Subcutaneous adipose tissue (tissue), 4 donors: Measurements from ENCODE around the gene TBC1D23. TPM values are rescaled to one million over a fixed set of nuclear protein-coding genes. Genes with fewer than 3 reads are reported as not detected.

Source experiments
- total RNA-seq, 4 donors: library from RNA; depleted of rRNA; stranded (reverse); fragments of >200 nt; gene quantifications; one replicate each; pipeline ENCODE4 v1.1.0, GENCODE V29; 2016
- TF ChIP-seq, protein P1 (sequence below): fragments of 450-650 bp; IDR thresholded peaks from one replicate; pipeline ENCODE4 v1.5.1; 2016; ENCODE audit warnings: low read depth, mild to moderate bottlenecking, control low read depth, antibody characterized with exemption, moderate library complexity

The TBC1D23 gene
- total RNA-seq, 4 donors from 2014 or later = 39.2 to 66.9 (median 47.8) TPM

GRCh38 chr3:100359035-100359434 lies 98.2 kb downstream of the TBC1D23 start:
- TF ChIP-seq, protein P1, sequence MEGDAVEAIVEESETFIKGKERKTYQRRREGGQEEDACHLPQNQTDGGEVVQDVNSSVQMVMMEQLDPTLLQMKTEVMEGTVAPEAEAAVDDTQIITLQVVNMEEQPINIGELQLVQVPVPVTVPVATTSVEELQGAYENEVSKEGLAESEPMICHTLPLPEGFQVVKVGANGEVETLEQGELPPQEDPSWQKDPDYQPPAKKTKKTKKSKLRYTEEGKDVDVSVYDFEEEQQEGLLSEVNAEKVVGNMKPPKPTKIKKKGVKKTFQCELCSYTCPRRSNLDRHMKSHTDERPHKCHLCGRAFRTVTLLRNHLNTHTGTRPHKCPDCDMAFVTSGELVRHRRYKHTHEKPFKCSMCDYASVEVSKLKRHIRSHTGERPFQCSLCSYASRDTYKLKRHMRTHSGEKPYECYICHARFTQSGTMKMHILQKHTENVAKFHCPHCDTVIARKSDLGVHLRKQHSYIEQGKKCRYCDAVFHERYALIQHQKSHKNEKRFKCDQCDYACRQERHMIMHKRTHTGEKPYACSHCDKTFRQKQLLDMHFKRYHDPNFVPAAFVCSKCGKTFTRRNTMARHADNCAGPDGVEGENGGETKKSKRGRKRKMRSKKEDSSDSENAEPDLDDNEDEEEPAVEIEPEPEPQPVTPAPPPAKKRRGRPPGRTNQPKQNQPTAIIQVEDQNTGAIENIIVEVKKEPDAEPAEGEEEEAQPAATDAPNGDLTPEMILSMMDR = no peak

DNA sequence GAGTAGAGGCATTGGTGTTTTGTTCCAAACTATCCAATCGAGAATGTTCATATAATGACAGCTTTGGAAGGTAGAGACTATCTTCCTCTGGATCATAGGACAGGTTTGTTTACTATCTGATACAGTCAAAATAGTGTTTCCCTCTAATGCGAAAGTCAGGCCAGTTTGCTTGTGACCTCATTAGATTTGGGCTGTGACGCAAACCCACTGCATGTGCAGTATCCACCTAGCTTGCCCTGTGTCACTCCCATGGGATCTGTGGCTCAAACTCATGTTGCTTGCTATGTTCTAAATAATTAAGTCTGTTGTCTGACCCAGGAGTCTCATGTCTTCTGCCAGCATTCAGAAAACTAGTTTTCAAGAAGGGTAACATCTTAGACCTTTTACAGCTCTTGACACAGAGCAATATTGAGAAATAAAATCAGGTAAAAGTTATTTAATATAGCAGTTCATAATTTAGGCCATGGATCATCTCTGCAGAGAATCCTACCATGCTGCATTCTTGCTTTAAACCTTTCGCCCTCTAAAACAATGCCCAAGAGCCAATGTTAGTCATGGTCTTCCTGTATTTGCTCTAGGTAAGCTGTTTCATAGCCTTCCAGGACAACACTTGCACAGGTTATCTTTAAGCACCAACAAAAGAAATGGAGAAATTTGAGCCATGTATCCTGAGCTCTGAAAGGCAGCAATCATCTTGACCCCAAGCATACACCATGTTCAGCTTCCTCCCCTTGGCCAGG lies 100.1 kb downstream of the TBC1D23 start:
- TF ChIP-seq, protein P1 = no peak

DNA sequence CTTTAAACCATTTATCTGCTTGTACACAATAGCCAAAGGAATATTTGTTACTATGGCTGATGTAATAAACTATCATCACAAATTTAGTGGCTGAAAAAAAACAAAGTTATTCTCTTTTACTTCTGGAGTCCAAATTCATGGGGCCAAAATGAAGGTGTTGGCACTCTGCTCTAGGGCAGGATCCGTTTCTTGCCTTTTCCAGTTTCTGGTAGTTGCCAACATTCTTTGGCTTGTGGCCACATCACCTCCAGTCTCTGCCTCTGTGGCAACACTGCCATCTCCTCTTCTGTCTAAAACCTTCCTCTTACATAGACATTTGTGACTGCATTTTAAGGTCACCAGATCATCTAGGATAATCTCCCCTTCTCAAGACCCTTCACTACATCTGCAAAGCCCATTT lies 101.1 kb downstream of the TBC1D23 start:
- TF ChIP-seq, protein P1 = no peak

DNA sequence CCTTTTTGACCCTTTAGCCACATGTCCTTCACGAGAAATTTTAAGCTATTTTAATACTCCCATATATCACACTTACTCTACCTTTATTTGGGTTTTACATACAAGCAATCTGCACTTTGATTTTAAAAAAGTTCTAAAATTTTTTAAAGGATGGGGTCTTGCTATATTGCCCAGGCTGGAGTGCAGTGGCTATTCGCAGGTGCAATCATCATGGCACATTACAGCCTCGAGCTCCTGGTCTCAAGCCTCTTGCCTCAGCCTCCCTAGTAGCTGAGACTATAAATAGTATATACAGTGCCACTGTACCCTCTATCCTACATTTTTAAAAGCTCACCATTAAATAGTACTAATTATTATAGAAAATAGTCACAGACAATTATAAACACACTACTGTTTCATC lies 103.6 kb downstream of the TBC1D23 start:
- TF ChIP-seq, protein P1 = no peak

- TF ChIP-seq, protein P1 = no peak
Observed at GRCh38 chr3:100366424-100366823, 105.6 kb downstream of the TBC1D23 start.

- TF ChIP-seq, protein P1 = no peak
Observed at GRCh38 chr3:100368441-100368840, 107.6 kb downstream of the TBC1D23 start.

- TF ChIP-seq, protein P1 = no peak
Observed at GRCh38 chr3:100370756-100371155, 110.0 kb downstream of the TBC1D23 start.
